ENCODE results near the gene CTNNBL1. TPM values are rescaled to one million over a fixed set of nuclear protein-coding genes. Genes with fewer than 3 reads are reported as not detected.

CTNNBL1 gene
- total RNA-seq, 1 donor from 2014 or later, result 58.0 TPM

DNA sequence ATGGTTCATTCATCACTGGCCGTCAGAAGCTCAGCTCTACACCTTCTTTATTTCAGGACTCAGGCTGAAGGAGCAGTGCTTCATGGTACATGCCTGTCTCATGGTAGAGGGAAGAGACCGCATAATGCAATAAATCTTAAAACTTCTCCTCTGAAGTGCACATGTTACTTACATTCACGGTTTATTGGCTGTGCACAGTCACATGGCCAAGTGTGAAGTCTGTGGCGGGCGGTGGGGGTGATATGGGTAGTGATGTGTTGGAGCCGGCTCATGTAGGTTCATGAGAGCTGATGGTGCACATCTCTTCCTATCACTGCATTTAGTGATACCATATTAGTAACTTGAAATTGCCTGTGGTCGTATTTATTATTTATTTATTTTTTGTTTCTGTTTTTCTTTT, 102.9 kb downstream of the CTNNBL1 start:
- TF ChIP-seq, protein P1, sequence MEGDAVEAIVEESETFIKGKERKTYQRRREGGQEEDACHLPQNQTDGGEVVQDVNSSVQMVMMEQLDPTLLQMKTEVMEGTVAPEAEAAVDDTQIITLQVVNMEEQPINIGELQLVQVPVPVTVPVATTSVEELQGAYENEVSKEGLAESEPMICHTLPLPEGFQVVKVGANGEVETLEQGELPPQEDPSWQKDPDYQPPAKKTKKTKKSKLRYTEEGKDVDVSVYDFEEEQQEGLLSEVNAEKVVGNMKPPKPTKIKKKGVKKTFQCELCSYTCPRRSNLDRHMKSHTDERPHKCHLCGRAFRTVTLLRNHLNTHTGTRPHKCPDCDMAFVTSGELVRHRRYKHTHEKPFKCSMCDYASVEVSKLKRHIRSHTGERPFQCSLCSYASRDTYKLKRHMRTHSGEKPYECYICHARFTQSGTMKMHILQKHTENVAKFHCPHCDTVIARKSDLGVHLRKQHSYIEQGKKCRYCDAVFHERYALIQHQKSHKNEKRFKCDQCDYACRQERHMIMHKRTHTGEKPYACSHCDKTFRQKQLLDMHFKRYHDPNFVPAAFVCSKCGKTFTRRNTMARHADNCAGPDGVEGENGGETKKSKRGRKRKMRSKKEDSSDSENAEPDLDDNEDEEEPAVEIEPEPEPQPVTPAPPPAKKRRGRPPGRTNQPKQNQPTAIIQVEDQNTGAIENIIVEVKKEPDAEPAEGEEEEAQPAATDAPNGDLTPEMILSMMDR (IDR thresholded peaks at IDR 0.05; ENCODE audit: partially characterized antibody, unreplicated experiment), result no peak
- no peak overlapping the region for H3K27ac Mint-ChIP-seq (ENCODE audit: unreplicated experiment)

DNA sequence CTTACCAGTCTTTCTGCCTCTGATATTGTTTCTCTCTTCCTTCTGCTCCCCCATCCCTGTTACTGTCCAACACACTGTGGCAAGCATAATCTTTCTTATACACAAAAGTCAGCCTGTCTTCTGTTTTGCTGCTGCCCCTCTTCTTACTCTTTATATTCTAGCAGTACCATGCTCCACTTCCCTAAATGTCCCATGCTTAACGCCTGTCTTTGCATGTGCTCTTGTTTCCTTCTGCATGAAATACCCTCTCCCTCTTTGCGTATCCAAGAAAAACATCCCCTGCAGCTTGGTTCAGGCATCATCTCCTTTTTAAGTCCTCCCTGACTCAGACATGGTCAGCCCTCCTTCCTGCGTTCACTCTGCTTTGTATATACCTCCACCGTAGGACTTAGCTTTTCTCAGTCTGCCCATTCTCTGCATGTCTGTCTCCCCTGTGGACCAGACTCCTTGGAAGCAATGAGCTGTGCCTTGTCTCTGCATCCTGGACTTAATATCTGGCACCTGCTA, 103.9 kb downstream of the CTNNBL1 start:
- no peaks in the 10 kb centered on the region for H3K36me3 Mint-ChIP-seq (ENCODE audit: unreplicated experiment)
- TF ChIP-seq, protein P1 (IDR thresholded peaks at IDR 0.05; ENCODE audit: partially characterized antibody, unreplicated experiment), result no peak
- peaks cover 2% of the 10 kb centered on the region for H3K9me3 Mint-ChIP-seq (ENCODE audit: unreplicated experiment)
- peaks cover 13% of the 10 kb centered on the region for H3K4me1 Mint-ChIP-seq (ENCODE audit: low read depth, unreplicated experiment)
- peak overlapping the region; percentile 10 for H3K27ac Mint-ChIP-seq (ENCODE audit: unreplicated experiment)
- H3K4me3 Mint-ChIP-seq (ENCODE audit: unreplicated experiment), result peak overlapping the region; percentile 26
- DNase-seq, result no peak
- peaks cover 4% of the 10 kb centered on the region for H3K27me3 Mint-ChIP-seq (ENCODE audit: unreplicated experiment)

More for the DNA sequence above, 102.9 kb downstream of the CTNNBL1 start:
- peaks cover 8% of the 10 kb centered on the region for H3K36me3 Mint-ChIP-seq (ENCODE audit: unreplicated experiment)
- DNase-seq, result no peak
- peaks cover 4% of the 10 kb centered on the region for H3K27me3 Mint-ChIP-seq (ENCODE audit: unreplicated experiment)
- peaks cover 13% of the 10 kb centered on the region for H3K4me1 Mint-ChIP-seq (ENCODE audit: low read depth, unreplicated experiment)
- H3K4me3 Mint-ChIP-seq (ENCODE audit: unreplicated experiment), result no peak overlapping the region
- peaks cover 2% of the 10 kb centered on the region for H3K9me3 Mint-ChIP-seq (ENCODE audit: unreplicated experiment)

DNA sequence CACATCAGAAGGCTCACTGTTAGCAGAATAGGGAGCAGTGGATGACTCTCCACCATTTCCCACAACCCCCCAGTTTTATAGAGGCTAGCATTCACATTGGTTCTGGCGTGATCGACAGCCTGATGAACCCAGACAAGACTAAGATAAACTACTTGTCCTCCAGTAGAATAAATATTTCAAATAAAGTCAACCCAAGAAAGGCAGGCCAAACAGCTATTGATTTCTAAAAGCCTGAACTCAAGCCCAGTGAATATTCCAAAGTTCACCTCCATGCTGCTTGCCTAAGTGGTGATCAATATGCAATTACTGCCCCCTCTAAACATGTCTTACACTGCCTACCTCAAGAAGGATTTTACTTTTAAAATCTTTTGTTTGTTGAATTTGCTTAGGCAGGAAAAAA, 104.5 kb downstream of the CTNNBL1 start:
- no peaks in the 10 kb centered on the region for H3K36me3 Mint-ChIP-seq (ENCODE audit: unreplicated experiment)
- H3K27me3 Mint-ChIP-seq (ENCODE audit: unreplicated experiment), result peaks cover 4% of the 10 kb centered on the region
- TF ChIP-seq, protein P1 (IDR thresholded peaks at IDR 0.05; ENCODE audit: partially characterized antibody, unreplicated experiment), result no peak
- no peak overlapping the region for H3K27ac Mint-ChIP-seq (ENCODE audit: unreplicated experiment)
- DNase-seq, result no peak
- peaks cover 15% of the 10 kb centered on the region for H3K4me1 Mint-ChIP-seq (ENCODE audit: low read depth, unreplicated experiment)
- H3K9me3 Mint-ChIP-seq (ENCODE audit: unreplicated experiment), result peaks cover under 1% of the 10 kb centered on the region
- no peak overlapping the region for H3K4me3 Mint-ChIP-seq (ENCODE audit: unreplicated experiment)

DNA sequence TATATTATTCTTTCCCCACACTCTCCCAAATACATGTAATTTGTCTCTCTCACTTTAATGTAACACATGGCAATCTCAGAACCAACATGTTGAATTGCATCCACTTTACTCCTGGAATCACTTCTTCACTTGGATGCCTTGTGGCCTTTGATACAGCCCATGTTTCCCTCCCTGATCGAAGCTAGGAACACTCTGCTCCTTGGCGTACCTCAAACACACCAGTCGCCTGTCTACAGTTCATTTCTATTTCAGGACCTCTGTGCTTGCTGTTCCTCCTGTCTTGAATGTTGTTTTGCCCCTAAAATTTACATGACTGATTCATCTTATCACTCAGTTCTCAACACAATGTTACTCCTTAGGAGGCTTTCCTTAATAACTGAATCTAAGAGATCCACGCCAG, 106.8 kb downstream of the CTNNBL1 start:
- peaks cover 18% of the 10 kb centered on the region for H3K4me1 Mint-ChIP-seq (ENCODE audit: low read depth, unreplicated experiment)
- H3K27me3 Mint-ChIP-seq (ENCODE audit: unreplicated experiment), result peaks cover 3% of the 10 kb centered on the region
- no peak for DNase-seq
- H3K36me3 Mint-ChIP-seq (ENCODE audit: unreplicated experiment), result no peaks in the 10 kb centered on the region
- H3K27ac Mint-ChIP-seq (ENCODE audit: unreplicated experiment), result no peak overlapping the region
- H3K9me3 Mint-ChIP-seq (ENCODE audit: unreplicated experiment), result no peaks in the 10 kb centered on the region
- TF ChIP-seq, protein P1 (IDR thresholded peaks at IDR 0.05; ENCODE audit: partially characterized antibody, unreplicated experiment), result no peak
- no peak overlapping the region for H3K4me3 Mint-ChIP-seq (ENCODE audit: unreplicated experiment)

DNA sequence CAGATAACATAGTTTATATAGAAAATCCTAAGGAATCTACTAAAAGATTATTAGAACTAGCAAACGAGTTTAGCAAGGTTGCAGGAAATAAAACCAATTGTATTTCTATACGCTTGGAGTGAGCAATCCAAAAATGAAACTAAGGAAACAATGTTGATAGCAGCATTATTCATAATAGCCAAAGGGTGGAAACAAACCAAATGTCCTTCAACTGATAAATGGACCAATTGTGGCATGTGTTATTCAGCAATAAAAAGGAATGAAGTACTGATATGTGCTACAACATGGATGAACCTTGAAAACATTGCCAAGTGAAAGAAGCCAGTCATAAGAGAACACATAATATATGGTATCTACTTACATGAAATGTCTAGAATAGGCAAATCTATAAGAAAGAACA, 108.1 kb downstream of the CTNNBL1 start:
- Mint-ChIP-seq H3K36me3 (ENCODE audit: unreplicated experiment) (no peaks in the 10 kb centered on the region), H3K27ac (ENCODE audit: unreplicated experiment) (no peak overlapping the region), H3K4me3 (ENCODE audit: unreplicated experiment) (no peak overlapping the region), H3K9me3 (ENCODE audit: unreplicated experiment) (no peaks in the 10 kb centered on the region), H3K27me3 (ENCODE audit: unreplicated experiment) (peaks cover 3% of the 10 kb centered on the region), H3K4me1 (ENCODE audit: low read depth, unreplicated experiment) (peaks cover 18% of the 10 kb centered on the region)
- TF ChIP-seq, protein P1 (IDR thresholded peaks at IDR 0.05; ENCODE audit: partially characterized antibody, unreplicated experiment), result no peak
- no peak for DNase-seq

Measured in glutamatergic neuron (in vitro differentiated cells).